Cerebellar nuclear complex (tissue), 1 donor: ENCODE data around the gene IGSF11.
"Not testable (repeated sequence)": the region's sequence is repeated elsewhere in the genome, so short reads cannot be mapped to it uniquely, and the experiment has no call there.

Experiments
- DNase-seq, 2 experiments: peaks; one replicate each; lab custom pipeline; 2025; lab: John Stamatoyannopoulos, UW

Gene IGSF11

GRCh38 chr3:118988198-118989130 is 46.2 kb downstream of the IGSF11 start:
- no peak for DNase-seq

GRCh38 chr3:118987477-118987876 is 47.2 kb downstream of the IGSF11 start:
- no peak for DNase-seq

GRCh38 chr3:118986734-118987133 is 47.9 kb downstream of the IGSF11 start:
- no peak for DNase-seq

- DNase-seq = no peak
Observed at GRCh38 chr3:118984699-118985098, 49.9 kb downstream of the IGSF11 start.

- no peak for DNase-seq
Observed at GRCh38 chr3:118981494-118982134, 53.0 kb downstream of the IGSF11 start.

- DNase-seq = no peak
Observed at GRCh38 chr3:118980832-118981231, 53.8 kb downstream of the IGSF11 start.

- DNase-seq = no peak
Observed at GRCh38 chr3:118978393-118978758, 56.3 kb downstream of the IGSF11 start.

GRCh38 chr3:118977671-118978392 is 56.8 kb downstream of the IGSF11 start:
- no peak for DNase-seq

- no peak for DNase-seq
Observed at GRCh38 chr3:118977118-118977517, 57.5 kb downstream of the IGSF11 start.

- not testable (repeated sequence) for DNase-seq
Observed at GRCh38 chr3:118975476-118975875, 59.2 kb downstream of the IGSF11 start.

- no peak for DNase-seq
Observed at GRCh38 chr3:118974356-118975097, 60.1 kb downstream of the IGSF11 start.

- DNase-seq = no peak
Observed at GRCh38 chr3:118973050-118973449, 61.6 kb downstream of the IGSF11 start.

GRCh38 chr3:118970819-118971218 is 63.8 kb downstream of the IGSF11 start:
- no peak for DNase-seq

GRCh38 chr3:118968640-118969039 is 66.0 kb downstream of the IGSF11 start:
- no peak for DNase-seq

GRCh38 chr3:118968111-118968510 is 66.5 kb downstream of the IGSF11 start:
- DNase-seq = no peak

- DNase-seq = no peak
Observed at GRCh38 chr3:118966700-118967099, 67.9 kb downstream of the IGSF11 start.

GRCh38 chr3:118963711-118964110 is 70.9 kb downstream of the IGSF11 start:
- no peak for DNase-seq

GRCh38 chr3:118960876-118961450 is 73.7 kb downstream of the IGSF11 start:
- DNase-seq = no peak

- DNase-seq = no peak
Observed at GRCh38 chr3:118955914-118956556, 78.6 kb downstream of the IGSF11 start.

- no peak for DNase-seq
Observed at GRCh38 chr3:118951089-118951488, 83.6 kb downstream of the IGSF11 start.
